Neuronal stem cell (in vitro differentiated cells): ENCODE data around the gene ACOT12.

Experiments
- DNase-seq: peaks from one replicate; pipeline ENCODE4 v3.0.0-alpha.2; 2013; ENCODE audit warnings: low spot score
- H2AFZ ChIP-seq: one replicate; pipeline ENCODE4 v1.6.1; 2013; ENCODE audit warnings: mild to moderate bottlenecking, low read length, inconsistent platforms
- H2AK5ac ChIP-seq: 2 replicates; pipeline ENCODE4 v1.6.1; 2013; ENCODE audit warnings: low read depth, mild to moderate bottlenecking, inconsistent platforms, low read length, moderate library complexity, mixed read lengths
- H2BK120ac ChIP-seq: 2 replicates; pipeline ENCODE4 v1.6.1; 2013; ENCODE audit warnings: low read depth, mild to moderate bottlenecking, inconsistent platforms, low read length, moderate library complexity, mixed read lengths
- H2BK12ac ChIP-seq: one replicate; pipeline ENCODE4 v1.6.1; 2013; ENCODE audit warnings: low read length, inconsistent platforms
- H2BK15ac ChIP-seq: 2 replicates; pipeline ENCODE4 v1.6.1; 2013; ENCODE audit warnings: mild to moderate bottlenecking, low read length, inconsistent platforms, mixed read lengths
- H2BK5ac ChIP-seq: one replicate; pipeline ENCODE4 v1.6.1; 2013; ENCODE audit warnings: inconsistent platforms, mild to moderate bottlenecking, low read length, moderate library complexity
- H3K14ac ChIP-seq: one replicate; pipeline ENCODE4 v1.6.1; 2013; ENCODE audit warnings: low read length, inconsistent platforms
- H3K18ac ChIP-seq: 2 replicates; pipeline ENCODE4 v1.6.1; 2013; ENCODE audit warnings: low read length, inconsistent platforms
- H3K23ac ChIP-seq: 2 replicates; pipeline ENCODE4 v1.6.1; 2013; ENCODE audit warnings: low read depth, mild to moderate bottlenecking, mixed read lengths, low read length, inconsistent platforms; ENCODE audit not compliant: poor library complexity
- H3K27ac ChIP-seq: replicated peaks from 3 replicates; pipeline ENCODE4 v1.5.1; 2013; ENCODE audit warnings: low read length, inconsistent platforms
- H3K27me3 ChIP-seq, 3 experiments: 2 replicates each; pipeline ENCODE4 v1.6.1; 2013; ENCODE audit warnings: low read length in 3 of 3, mild to moderate bottlenecking in 2 of 3, inconsistent platforms in 1 of 3, low read depth in 1 of 3, mixed read lengths in 1 of 3, moderate library complexity in 1 of 3; ENCODE audit not compliant: control insufficient read depth in 3 of 3, insufficient read depth in 3 of 3
- H3K36me3 ChIP-seq, 2 donors: replicated peaks in 1 of 2; 2 replicates each; pipeline ENCODE4 v1.6.1; 2013; ENCODE audit warnings: low read length in 2 of 2; ENCODE audit not compliant: control insufficient read depth in 2 of 2, insufficient read depth in 2 of 2
- H3K4ac ChIP-seq: 2 replicates; pipeline ENCODE4 v1.6.1; 2013; ENCODE audit warnings: inconsistent platforms, mild to moderate bottlenecking, low read length, moderate library complexity
- H3K4me1 ChIP-seq, 2 donors: 1 replicate in 1 of 2; 2 replicates in 1 of 2; pipeline ENCODE4 v1.6.1; 2013; ENCODE audit warnings: low read length in 2 of 2, low read depth in 1 of 2; ENCODE audit not compliant: control insufficient read depth in 2 of 2, insufficient read depth in 1 of 2
- H3K4me2 ChIP-seq: one replicate; pipeline ENCODE4 v1.6.1; 2013; ENCODE audit warnings: mild to moderate bottlenecking, low read length, inconsistent platforms; ENCODE audit not compliant: insufficient read depth, poor library complexity, severe bottlenecking
- H3K4me3 ChIP-seq, 2 donors: 2 replicates each; pipeline ENCODE4 v1.5.1; 2013; ENCODE audit warnings: low read length in 2 of 2, mild to moderate bottlenecking in 2 of 2, inconsistent platforms in 1 of 2, moderate library complexity in 1 of 2
- H3K79me1 ChIP-seq: one replicate; pipeline ENCODE4 v1.6.1; 2013; ENCODE audit warnings: low read depth, mild to moderate bottlenecking, inconsistent platforms, low read length, moderate library complexity
- H3K9ac ChIP-seq: one replicate; pipeline ENCODE4 v1.6.1; 2013; ENCODE audit warnings: mild to moderate bottlenecking, low read depth, low read length, inconsistent platforms; ENCODE audit not compliant: poor library complexity
- H3K9me3 ChIP-seq, 2 donors: replicated peaks in 1 of 2; 2 replicates each; pipeline versions ENCODE3 to v1.6.1; 2013; ENCODE audit warnings: low read length in 2 of 2, mild to moderate bottlenecking in 2 of 2, inconsistent platforms in 1 of 2, low read depth in 1 of 2, mixed read lengths in 1 of 2, moderate library complexity in 1 of 2; ENCODE audit not compliant: control insufficient read depth in 2 of 2, insufficient read depth in 1 of 2
- H4K8ac ChIP-seq: one replicate; pipeline ENCODE4 v1.6.1; 2013; ENCODE audit warnings: low read depth, mild to moderate bottlenecking, inconsistent platforms, low read length, moderate library complexity
- H4K91ac ChIP-seq: one replicate; pipeline ENCODE4 v1.6.1; 2013; ENCODE audit warnings: low read length, low read depth, mild to moderate bottlenecking, inconsistent platforms; ENCODE audit not compliant: poor library complexity
- WGBS, 2 donors: extraction: QIAGEN DNeasy Blood & Tissue Kit; methylation state at CpG; one replicate each; pipeline ENCODE4 v1.1.7; 2013; ENCODE audit warnings: missing lambda C conversion rate in 2 of 2, mixed read lengths in 1 of 2; ENCODE audit not compliant: insufficient read length in 2 of 2, insufficient replicate concordance in 1 of 2; ENCODE audit errors: extremely low coverage in 2 of 2; 5-methylcytosine and 5-hydroxymethylcytosine counted together

ACOT12 gene

DNA sequence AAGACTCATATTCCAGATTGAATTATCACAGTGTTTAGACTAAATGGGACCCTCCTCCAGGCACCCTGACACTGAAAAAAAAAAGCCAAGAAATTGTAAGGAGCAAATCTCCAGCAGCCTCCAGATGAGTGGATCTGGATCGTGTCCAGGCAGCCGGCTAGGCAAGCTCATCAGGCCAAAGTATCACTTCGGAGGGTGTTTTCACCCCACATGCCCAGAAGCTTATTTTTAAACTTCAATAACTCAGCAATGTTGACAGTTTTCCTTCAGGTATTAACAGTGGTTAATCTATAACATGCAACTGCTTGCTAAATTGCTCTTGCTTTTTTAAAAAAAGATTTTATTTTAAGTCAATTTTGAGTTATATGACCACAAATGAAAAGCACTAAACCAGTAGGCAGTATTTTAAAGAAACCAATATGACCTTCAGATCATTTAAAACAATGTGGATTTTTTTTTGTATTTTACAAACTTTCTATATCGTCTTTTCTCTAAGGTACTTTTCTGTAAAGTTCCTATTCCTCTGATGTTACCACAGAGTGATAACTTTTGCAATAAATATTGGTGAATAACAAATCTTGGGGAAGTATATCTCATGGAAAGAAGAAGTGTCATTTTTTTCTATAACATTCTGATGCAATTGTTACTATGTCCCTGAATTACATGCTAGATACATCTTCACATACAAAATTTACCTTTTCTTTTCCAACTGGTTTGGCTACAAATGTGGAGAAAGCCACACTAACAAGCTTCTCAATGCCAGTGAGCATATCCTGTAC is 30.7 kb downstream of the ACOT12 start:
- no CpG with 5 or more reads among the region's 4 CpGs for WGBS, 2 donors
- H2BK15ac ChIP-seq, result no peak overlapping the region
- peaks cover 3 to 8% of the 10 kb centered on the region in 2 donors for H3K4me1 ChIP-seq

GRCh38 chr5:81361600-81361999 is 32.3 kb downstream of the ACOT12 start:
- Histone ChIP-seq H2AK5ac (no peak overlapping the region), H3K9ac (no peak overlapping the region), H2AFZ (no peak overlapping the region), H3K9me3 (no peaks in the 10 kb centered on the region), H3K27me3 (no peaks in the 10 kb centered on the region), H3K18ac (no peak overlapping the region), H4K8ac (no peak overlapping the region), H3K4me3 (no peak overlapping the region), H3K4me1 (peaks cover 3 to 8% of the 10 kb centered on the region in 2 donors), H3K36me3 (no peaks in the 10 kb centered on the region), H3K27ac (no peak overlapping the region), H3K4me2 (no peak overlapping the region), H3K14ac (no peak overlapping the region), H3K4ac (no peak overlapping the region), H2BK15ac (no peak overlapping the region), H3K79me1 (no peaks in the 10 kb centered on the region), H2BK12ac (no peak overlapping the region), H3K23ac (no peak overlapping the region), H2BK120ac (no peak overlapping the region), H4K91ac (no peak overlapping the region), H2BK5ac (no peak overlapping the region)
- DNase-seq, result no peak
- no CpG with 5 or more reads among the region's 2 CpGs for WGBS, 2 donors

More for the DNA sequence above, 30.7 kb downstream of the ACOT12 start:
- Histone ChIP-seq H4K8ac (no peak overlapping the region), H2BK5ac (no peak overlapping the region), H3K9me3 (no peaks in the 10 kb centered on the region), H3K14ac (no peak overlapping the region), H3K4me3 (no peak overlapping the region), H2BK12ac (no peak overlapping the region), H2AFZ (no peak overlapping the region), H3K79me1 (no peaks in the 10 kb centered on the region), H3K27ac (no peak overlapping the region), H2BK120ac (no peak overlapping the region), H3K36me3 (no peaks in the 10 kb centered on the region), H2AK5ac (no peak overlapping the region), H4K91ac (no peak overlapping the region), H3K18ac (no peak overlapping the region), H3K27me3 (no peaks in the 10 kb centered on the region), H3K23ac (no peak overlapping the region), H3K4ac (no peak overlapping the region), H3K9ac (no peak overlapping the region), H3K4me2 (no peak overlapping the region)
- DNase-seq, result no peak

DNA sequence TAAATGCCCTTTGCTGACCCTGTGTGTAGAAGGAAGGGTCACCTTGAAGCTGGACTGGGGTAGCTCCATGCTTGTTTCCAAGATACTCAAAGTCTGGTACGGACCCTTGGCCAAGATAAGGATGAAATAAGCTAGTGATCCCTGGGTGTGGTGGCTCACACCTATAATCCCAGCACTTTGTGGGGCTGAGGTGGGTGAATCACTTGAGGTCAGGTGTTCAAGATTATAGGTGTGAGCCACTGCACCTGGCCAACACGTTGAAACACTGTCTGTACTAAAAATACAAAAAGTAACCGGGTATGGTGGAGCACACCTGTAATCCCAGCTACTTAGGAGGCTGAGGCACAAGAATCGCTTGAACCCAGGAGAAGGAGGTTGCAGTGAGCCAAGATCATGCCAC is 33.3 kb downstream of the ACOT12 start:
- WGBS, 2 donors, result no CpG with 5 or more reads among the region's 4 CpGs
- no peak overlapping the region for H4K91ac ChIP-seq
- no peaks in the 10 kb centered on the region for H3K36me3 ChIP-seq
- H3K23ac ChIP-seq, result no peak overlapping the region
- no peak overlapping the region for H3K18ac ChIP-seq
- no peak overlapping the region for H3K14ac ChIP-seq
- no peak overlapping the region for H3K4me2 ChIP-seq
- no peak overlapping the region for H3K4me3 ChIP-seq
- H2BK5ac ChIP-seq, result no peak overlapping the region
- H3K9me3 ChIP-seq, result no peaks in the 10 kb centered on the region
- peaks cover 3 to 8% of the 10 kb centered on the region in 2 donors for H3K4me1 ChIP-seq
- no peaks in the 10 kb centered on the region for H3K27me3 ChIP-seq
- no peak overlapping the region for H2BK15ac ChIP-seq
- no peak overlapping the region for H3K27ac ChIP-seq
- DNase-seq, result no peak
- no peak overlapping the region for H2BK120ac ChIP-seq
- H3K9ac ChIP-seq, result no peak overlapping the region
- H4K8ac ChIP-seq, result no peak overlapping the region
- no peak overlapping the region for H2AFZ ChIP-seq
- H3K4ac ChIP-seq, result no peak overlapping the region
- no peaks in the 10 kb centered on the region for H3K79me1 ChIP-seq
- no peak overlapping the region for H2AK5ac ChIP-seq
- H2BK12ac ChIP-seq, result no peak overlapping the region

DNA sequence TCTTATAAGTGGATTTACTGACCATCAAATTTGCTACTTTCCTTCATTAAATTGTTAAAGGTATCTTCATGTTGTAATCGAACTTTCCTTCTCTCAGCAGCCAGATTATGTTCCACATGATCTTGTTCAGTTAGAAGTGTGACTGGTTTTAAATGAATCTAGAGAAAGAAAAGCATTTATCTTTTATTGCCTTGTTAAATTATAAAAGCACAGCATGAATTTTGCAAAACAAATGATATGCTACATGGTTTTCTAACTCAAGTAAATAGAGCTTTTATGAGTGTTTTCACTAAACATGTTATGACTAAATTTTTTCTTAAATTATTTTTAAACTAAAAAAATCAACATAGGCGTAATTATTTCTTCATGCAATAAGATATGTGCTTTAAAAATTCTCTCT is 34.1 kb downstream of the ACOT12 start:
- no peak overlapping the region for H4K8ac ChIP-seq
- H2AFZ ChIP-seq, result no peak overlapping the region
- no peaks in the 10 kb centered on the region for H3K79me1 ChIP-seq
- H3K4ac ChIP-seq, result no peak overlapping the region
- no peak overlapping the region for H3K14ac ChIP-seq
- H2BK120ac ChIP-seq, result no peak overlapping the region
- no CpG with 5 or more reads among the region's 2 CpGs for WGBS, 2 donors
- no peak overlapping the region for H3K23ac ChIP-seq
- H2BK5ac ChIP-seq, result no peak overlapping the region
- no peak overlapping the region for H4K91ac ChIP-seq
- no peak overlapping the region for H3K27ac ChIP-seq
- no peaks in the 10 kb centered on the region for H3K27me3 ChIP-seq
- H2BK12ac ChIP-seq, result no peak overlapping the region
- no peak overlapping the region for H3K4me2 ChIP-seq
- H3K4me3 ChIP-seq, result no peak overlapping the region
- DNase-seq, result no peak
- no peaks in the 10 kb centered on the region for H3K36me3 ChIP-seq
- no peaks in the 10 kb centered on the region for H3K9me3 ChIP-seq
- H3K18ac ChIP-seq, result no peak overlapping the region
- H3K4me1 ChIP-seq, result peaks cover 3 to 8% of the 10 kb centered on the region in 2 donors
- no peak overlapping the region for H2AK5ac ChIP-seq
- no peak overlapping the region for H2BK15ac ChIP-seq
- no peak overlapping the region for H3K9ac ChIP-seq
